ENCODE results near the gene SCN10A. TPM values are rescaled to one million over a fixed set of nuclear protein-coding genes. Genes with fewer than 3 reads are reported as not detected.

The SCN10A gene
- total RNA-seq, 4 donors from 2014 or later: not detected

- Histone ChIP-seq H3K9me3 (no peaks in the 10 kb centered on the region), H3K27me3 (peaks cover 0 to 25% of the 10 kb centered on the region in 2 donors), H3K36me3 (no peaks in the 10 kb centered on the region), H3K4me1 (peaks cover 0 to 27% (median 7%) of the 10 kb centered on the region in 4 donors), H3K4me3 (peak within 1 kb of the TSS; percentile 42 to 67 (median 53)), H3K27ac (peak within 1 kb of the TSS in 1 of 4 donors; percentile 64)
- 5% methylated on average over 24 to 31 of the region's 76 CpGs for WGBS, 2 donors
- TF ChIP-seq EP300 (IDR thresholded peaks at IDR 0.05): no peak
- no peak for TF ChIP-seq CTCF (IDR thresholded peaks at IDR 0.05)
- TF ChIP-seq POLR2A (IDR thresholded peaks at IDR 0.05): no peak
- DNase-seq (ENCODE audit: low spot score in 2 of 2): no peak
Measured at GRCh38 chr3:38649500-38650247, 166.3 kb downstream of the SCN10A start, which contains the start of gene SCN5A. Gene SCN5A, minus strand, starts transcription at chr3:38649687. Its CDS starts 16,380 bp downstream, at chr3:38633307.

- Histone ChIP-seq H3K27ac (peak overlapping the region in 1 of 4 donors; percentile 64), H3K9me3 (no peaks in the 10 kb centered on the region), H3K27me3 (peaks cover 0 to 25% of the 10 kb centered on the region in 2 donors), H3K4me3 (peak overlapping the region; percentile 42 to 67 (median 53)), H3K36me3 (no peaks in the 10 kb centered on the region), H3K4me1 (peaks cover 0 to 27% (median 7%) of the 10 kb centered on the region in 4 donors)
- WGBS, 2 donors: 13 to 15% methylated on average over 32 to 39 of the region's 56 CpGs
- no peak for DNase-seq (ENCODE audit: low spot score in 2 of 2)
- TF ChIP-seq CTCF (IDR thresholded peaks at IDR 0.05): no peak
- TF ChIP-seq POLR2A (IDR thresholded peaks at IDR 0.05): no peak
- TF ChIP-seq EP300 (IDR thresholded peaks at IDR 0.05): no peak
Measured at GRCh38 chr3:38648659-38649499, 167.1 kb downstream of the SCN10A start.

- 96% methylated on average over 7 of the region's 7 CpGs for WGBS, 2 donors
- H3K27me3 ChIP-seq: peaks cover 0 to 25% of the 10 kb centered on the region in 2 donors
- peak overlapping the region in 2 of 4 donors; percentile 60 to 67 for H3K4me3 ChIP-seq
- DNase-seq (ENCODE audit: low spot score in 2 of 2): no peak
- TF ChIP-seq EP300 (IDR thresholded peaks at IDR 0.05): no peak
- no peak for TF ChIP-seq POLR2A (IDR thresholded peaks at IDR 0.05)
- TF ChIP-seq CTCF (IDR thresholded peaks at IDR 0.05): no peak
- H3K27ac ChIP-seq: no peak overlapping the region
- no peaks in the 10 kb centered on the region for H3K9me3 ChIP-seq
- no peaks in the 10 kb centered on the region for H3K36me3 ChIP-seq
- peaks cover 0 to 27% (median 7%) of the 10 kb centered on the region in 4 donors for H3K4me1 ChIP-seq
Measured at GRCh38 chr3:38648024-38648658, 167.9 kb downstream of the SCN10A start.

GRCh38 chr3:38647217-38647970 lies 168.6 kb downstream of the SCN10A start:
- TF ChIP-seq POLR2A (IDR thresholded peaks at IDR 0.05) (no peak), EP300 (IDR thresholded peaks at IDR 0.05) (no peak)
- Histone ChIP-seq H3K9me3 (no peaks in the 10 kb centered on the region), H3K27ac (no peak overlapping the region), H3K36me3 (no peaks in the 10 kb centered on the region), H3K4me3 (no peak overlapping the region), H3K27me3 (peaks cover 0 to 25% of the 10 kb centered on the region in 2 donors), H3K4me1 (peaks cover 0 to 27% (median 7%) of the 10 kb centered on the region in 4 donors)
- WGBS, 2 donors: 92 to 96% methylated on average over 7 of the region's 7 CpGs
- no peak for DNase-seq (ENCODE audit: low spot score in 2 of 2)

Other genes with a start within 250 kb of the SCN10A start
- 1 to 10 TPM in 3 of 4 donors, under 1 TPM in 1; 0.44 to 2.7 (median 1.8) TPM for gene SCN5A, start 166.5 kb downstream of the SCN10A start, total RNA-seq
- gene SCN11A, start 235.7 kb upstream of the SCN10A start, total RNA-seq: under 1 TPM; 0.21 to 0.98 (median 0.59) TPM
- 10 to 100 TPM; 25.2 to 42.6 (median 36.5) TPM for gene WDR48, start 235.8 kb upstream of the SCN10A start, total RNA-seq

Data from tibial nerve (tissue), 4 donors.